Prostate gland (tissue), 2 donors: ENCODE results near the gene THOP1. TPM values are rescaled to one million over a fixed set of nuclear protein-coding genes. Genes with fewer than 3 reads are reported as not detected.

Source experiments
- DNase-seq: peaks from one replicate; pipeline ENCODE4 v3.0.0-alpha.2; 2019; ENCODE audit warnings: low spot score
- H3K27ac ChIP-seq, 2 donors: fragments of 200-600 bp; sonication (generic); 2 replicates each; pipeline ENCODE4 v1.5.1; 2017 to 2019
- H3K27me3 ChIP-seq: fragments of 200-600 bp; sonication (generic); replicated peaks from 2 replicates; pipeline ENCODE4 v1.5.1; 2019; ENCODE audit not compliant: insufficient read depth
- H3K36me3 ChIP-seq, 2 donors: fragments of 200-600 bp; sonication (generic); 1 replicate in 1 of 2; 2 replicates in 1 of 2; pipeline versions ENCODE4 v1.5.1 to v1.8.1; 2017 to 2019
- H3K4me1 ChIP-seq: fragments of 200-600 bp; sonication (generic); replicated peaks from 2 replicates; pipeline ENCODE4 v1.5.1; 2019
- H3K4me3 ChIP-seq, 2 donors: fragments of 200-600 bp; sonication (generic); 2 replicates each; pipeline ENCODE4 v1.5.1; 2017 to 2019
- H3K9me3 ChIP-seq: fragments of 200-600 bp; sonication (generic); 2 replicates; pipeline ENCODE4 v1.5.1; 2017
- POLR2A ChIP-seq: fragments of 450-650 bp; IDR thresholded peaks from one replicate; pipeline ENCODE4 v1.6.1; 2016; ENCODE audit warnings: antibody characterized with exemption, mild to moderate bottlenecking
- POLR2AphosphoS5 ChIP-seq: sonication (generic); formaldehyde crosslinking; IDR thresholded peaks from one replicate; pipeline ENCODE4 v1.6.1; 2017; ENCODE audit warnings: antibody characterized with exemption
- WGBS: methylation state at CpG from one replicate; pipeline ENCODE4 v1.1.5; 2018; 5-methylcytosine and 5-hydroxymethylcytosine counted together
- intact Hi-C: fragments of 100-400 bp; cut with DNase I; formaldehyde crosslinking; loops from one replicate; pipeline ENCODE4 v1.14.2; 2022
- total RNA-seq, 2 donors: library from RNA; depleted of rRNA; stranded (reverse); fragments of >200 nt; gene quantifications; one replicate each; pipeline ENCODE4 v1.1.0, GENCODE V29; 2016
- TF ChIP-seq, protein P1 (sequence below), 4 experiments: fragments of 200-600 bp in 2 of 4; fragments of 450-650 bp in 2 of 4; sonication (generic) in 2 of 4; IDR thresholded peaks; 1 replicate in 3 of 4; 2 replicates in 1 of 4; pipeline ENCODE4 v1.5.1; 2016 to 2019; ENCODE audit warnings: antibody characterized with exemption in 4 of 4, mild to moderate bottlenecking in 2 of 4, moderate library complexity in 2 of 4

THOP1 gene
- total RNA-seq, 2 donors from 2014 or later, result 119 to 132 TPM

DNA sequence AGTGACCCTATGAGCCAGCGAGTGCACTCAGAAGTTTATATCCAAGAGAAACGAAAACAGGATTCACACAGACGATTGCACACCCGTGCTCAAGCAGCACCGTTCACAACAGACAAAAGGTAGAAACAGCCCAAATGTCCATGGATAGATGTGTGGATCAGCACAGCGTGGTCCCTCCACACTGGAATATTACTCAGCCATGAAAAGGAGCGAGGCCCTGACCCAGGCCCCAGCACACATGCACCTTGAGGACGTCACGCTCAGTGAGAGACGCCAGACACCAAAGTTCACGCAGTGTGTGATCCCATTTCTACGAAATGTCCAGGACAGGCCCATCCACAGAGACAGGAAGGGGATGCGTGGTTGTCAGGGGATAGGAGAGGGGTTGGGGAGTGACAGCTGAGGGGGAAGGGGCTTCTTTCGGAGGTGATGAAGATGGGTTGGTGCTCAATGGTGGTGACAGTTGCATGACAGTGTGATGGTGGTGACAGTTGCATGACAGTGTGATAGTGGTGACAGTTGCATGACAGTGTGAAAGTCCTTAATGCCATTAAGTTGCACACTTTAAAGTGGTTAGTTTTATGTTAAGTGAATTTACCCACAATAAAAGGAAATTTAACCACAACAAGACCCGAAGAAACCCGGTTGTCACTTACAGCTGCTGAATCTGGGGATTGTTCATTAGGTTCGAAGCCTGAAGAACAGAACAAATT is 26.5 kb upstream of the THOP1 start:
- H3K4me1 ChIP-seq, result no peaks in the 10 kb centered on the region
- TF ChIP-seq POLR2A (no peak), POLR2AphosphoS5 (no peak)
- TF ChIP-seq, protein P1, sequence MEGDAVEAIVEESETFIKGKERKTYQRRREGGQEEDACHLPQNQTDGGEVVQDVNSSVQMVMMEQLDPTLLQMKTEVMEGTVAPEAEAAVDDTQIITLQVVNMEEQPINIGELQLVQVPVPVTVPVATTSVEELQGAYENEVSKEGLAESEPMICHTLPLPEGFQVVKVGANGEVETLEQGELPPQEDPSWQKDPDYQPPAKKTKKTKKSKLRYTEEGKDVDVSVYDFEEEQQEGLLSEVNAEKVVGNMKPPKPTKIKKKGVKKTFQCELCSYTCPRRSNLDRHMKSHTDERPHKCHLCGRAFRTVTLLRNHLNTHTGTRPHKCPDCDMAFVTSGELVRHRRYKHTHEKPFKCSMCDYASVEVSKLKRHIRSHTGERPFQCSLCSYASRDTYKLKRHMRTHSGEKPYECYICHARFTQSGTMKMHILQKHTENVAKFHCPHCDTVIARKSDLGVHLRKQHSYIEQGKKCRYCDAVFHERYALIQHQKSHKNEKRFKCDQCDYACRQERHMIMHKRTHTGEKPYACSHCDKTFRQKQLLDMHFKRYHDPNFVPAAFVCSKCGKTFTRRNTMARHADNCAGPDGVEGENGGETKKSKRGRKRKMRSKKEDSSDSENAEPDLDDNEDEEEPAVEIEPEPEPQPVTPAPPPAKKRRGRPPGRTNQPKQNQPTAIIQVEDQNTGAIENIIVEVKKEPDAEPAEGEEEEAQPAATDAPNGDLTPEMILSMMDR (IDR thresholded peaks at IDR 0.05), result no peak
- no peak for DNase-seq
- WGBS, result 91% methylated on average over 17 of the region's 17 CpGs
- peaks cover 0 to 10% of the 10 kb centered on the region in 2 donors for H3K36me3 ChIP-seq
- H3K4me3 ChIP-seq, result no peak overlapping the region
- H3K27ac ChIP-seq, result no peak overlapping the region
- intact Hi-C loops, result no loop called here
- no peaks in the 10 kb centered on the region for H3K9me3 ChIP-seq
- H3K27me3 ChIP-seq, result no peaks in the 10 kb centered on the region

DNA sequence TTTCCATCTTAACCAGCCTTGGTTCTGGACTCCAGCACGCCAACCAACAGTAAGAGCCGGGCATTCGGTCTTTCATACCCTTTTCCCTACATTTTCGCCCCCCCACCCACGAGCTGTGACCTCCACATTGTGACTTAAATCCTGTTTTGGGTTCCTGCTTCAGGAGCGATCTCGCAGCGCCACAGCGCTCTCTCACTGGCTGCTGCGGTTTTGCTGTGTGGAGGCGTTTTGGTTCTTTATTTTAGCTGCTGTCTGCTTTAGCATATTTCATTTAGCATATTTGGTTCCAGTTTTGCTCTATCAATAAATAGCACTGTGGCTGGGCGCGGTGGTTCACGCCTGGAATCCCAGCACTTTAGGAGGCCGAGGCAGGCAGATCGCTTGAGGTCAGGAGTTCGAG is 25.9 kb upstream of the THOP1 start:
- Histone ChIP-seq H3K9me3 (no peaks in the 10 kb centered on the region), H3K4me1 (no peaks in the 10 kb centered on the region), H3K4me3 (no peak overlapping the region), H3K27me3 (no peaks in the 10 kb centered on the region), H3K36me3 (peaks cover 0 to 10% of the 10 kb centered on the region in 2 donors), H3K27ac (no peak overlapping the region)
- no peak for DNase-seq
- intact Hi-C loops, result no loop called here
- WGBS, result 90% methylated on average over 17 of the region's 17 CpGs
- no peak for TF ChIP-seq POLR2A
- TF ChIP-seq, protein P1 (IDR thresholded peaks at IDR 0.05), result no peak
- TF ChIP-seq POLR2AphosphoS5, result no peak

DNA sequence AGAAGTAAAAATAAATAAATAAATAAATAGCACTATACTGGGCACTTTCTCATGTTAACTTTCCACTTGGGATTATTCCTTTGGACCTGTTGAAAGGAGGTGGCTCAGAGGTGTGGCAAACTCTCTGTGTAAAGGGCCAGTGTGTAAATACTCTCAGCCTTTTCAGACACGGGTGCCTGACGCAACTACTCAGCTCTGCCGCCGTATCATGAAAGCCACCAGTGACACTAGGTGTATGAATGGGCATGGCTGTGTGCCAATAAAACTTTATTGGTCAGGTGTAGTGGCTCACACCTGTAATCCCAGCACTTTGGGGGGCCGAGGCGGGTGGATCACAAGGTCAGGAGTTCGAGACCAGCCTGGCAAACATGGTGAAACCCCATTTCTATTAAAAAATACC is 25.3 kb upstream of the THOP1 start:
- no peak overlapping the region for H3K27ac ChIP-seq
- no peaks in the 10 kb centered on the region for H3K4me1 ChIP-seq
- no peak for TF ChIP-seq POLR2A
- H3K4me3 ChIP-seq, result no peak overlapping the region
- no peaks in the 10 kb centered on the region for H3K9me3 ChIP-seq
- WGBS, result 82% methylated on average over 7 of the region's 7 CpGs
- intact Hi-C loops, result no loop called here
- no peaks in the 10 kb centered on the region for H3K27me3 ChIP-seq
- H3K36me3 ChIP-seq, result peaks cover 0 to 10% of the 10 kb centered on the region in 2 donors
- DNase-seq, result no peak

DNA sequence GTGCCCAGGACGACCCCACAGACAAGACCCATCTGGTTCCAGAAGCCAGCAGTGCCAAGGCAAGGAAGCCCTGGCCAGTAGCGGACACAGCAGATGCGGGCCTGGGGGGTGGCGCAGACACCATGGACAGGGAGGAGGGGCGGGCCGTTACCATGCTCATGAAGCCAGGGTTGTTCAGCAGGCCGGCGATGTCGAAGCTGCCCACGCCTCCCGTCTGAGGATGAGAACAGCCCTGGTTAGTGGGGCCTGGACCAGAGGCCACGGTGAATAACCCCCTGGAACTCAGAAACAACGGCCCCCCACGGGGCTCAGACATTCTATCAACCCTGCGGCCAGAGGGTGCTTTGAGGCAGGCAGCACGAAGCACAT is 24.0 kb upstream of the THOP1 start:
- WGBS, result 90% methylated on average over 15 of the region's 16 CpGs
- no peak overlapping the region for H3K4me3 ChIP-seq
- DNase-seq, result no peak
- no peak overlapping the region for H3K27ac ChIP-seq
- no peaks in the 10 kb centered on the region for H3K27me3 ChIP-seq
- no peaks in the 10 kb centered on the region for H3K4me1 ChIP-seq
- TF ChIP-seq POLR2A (no peak), POLR2AphosphoS5 (no peak)
- TF ChIP-seq, protein P1 (IDR thresholded peaks at IDR 0.05), result no peak
- H3K36me3 ChIP-seq, result peaks cover 0 to 10% of the 10 kb centered on the region in 2 donors
- no peaks in the 10 kb centered on the region for H3K9me3 ChIP-seq
- intact Hi-C loops, result no loop called here

DNA sequence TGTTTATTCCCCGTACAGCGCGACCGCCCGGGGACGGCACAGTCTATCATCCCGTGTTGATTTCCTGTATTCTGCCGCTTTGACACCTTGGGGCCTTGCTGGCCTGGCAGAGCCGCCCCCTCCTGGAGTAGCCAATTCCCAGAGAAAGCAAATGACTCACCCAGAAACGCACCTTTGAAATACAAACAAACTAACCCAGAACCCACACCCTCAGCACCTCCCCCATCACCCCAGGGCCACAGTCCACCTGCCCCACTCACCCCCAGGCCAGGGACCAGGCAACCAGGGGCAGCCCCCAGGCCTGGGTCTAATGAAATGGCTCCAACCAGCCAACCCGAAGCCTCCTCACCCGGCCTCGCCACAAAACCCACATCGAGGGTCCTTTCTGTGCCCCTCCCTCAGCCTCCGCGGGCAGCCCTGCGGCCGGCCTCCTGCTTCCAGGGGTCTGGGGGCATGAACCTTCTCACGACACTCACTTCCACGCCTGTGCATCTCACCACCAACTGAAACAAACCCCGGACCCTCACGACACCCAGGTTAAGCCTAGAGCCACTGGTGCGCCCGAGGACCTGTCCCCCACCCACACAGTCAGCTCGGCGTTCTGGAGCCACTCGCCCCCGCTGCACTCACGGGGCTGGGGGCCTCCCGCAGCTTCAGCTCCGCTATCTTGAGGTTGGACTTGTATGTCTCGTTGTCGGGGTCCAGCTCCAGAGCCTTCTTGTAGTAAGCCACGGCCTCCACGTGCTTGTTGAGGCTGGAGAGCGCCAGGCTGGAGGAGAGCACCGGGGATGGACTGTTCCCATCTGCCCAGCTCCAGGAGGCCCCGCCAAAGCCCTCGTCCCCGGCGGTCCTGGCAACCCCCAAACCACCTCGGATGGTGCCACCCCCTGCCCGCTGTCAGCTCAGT is 23.2 kb upstream of the THOP1 start:
- intact Hi-C loops, result no loop called here

More for the DNA sequence above, 23.2 kb upstream of the THOP1 start:
- H3K27me3 ChIP-seq, result no peaks in the 10 kb centered on the region
- WGBS, result 91% methylated on average over 41 of the region's 43 CpGs
- DNase-seq, result no peak
- no peak overlapping the region for H3K27ac ChIP-seq
- H3K4me3 ChIP-seq, result no peak overlapping the region
- no peaks in the 10 kb centered on the region for H3K9me3 ChIP-seq
- no peak for TF ChIP-seq POLR2A
- TF ChIP-seq, protein P1 (IDR thresholded peaks at IDR 0.05), result no peak
- TF ChIP-seq POLR2AphosphoS5, result no peak
- peaks cover 0 to 10% of the 10 kb centered on the region in 2 donors for H3K36me3 ChIP-seq
- H3K4me1 ChIP-seq, result no peaks in the 10 kb centered on the region
